Measurements from ENCODE around the gene QSOX1. TPM values are rescaled to one million over a fixed set of nuclear protein-coding genes. Genes with fewer than 3 reads are reported as not detected.

Gene QSOX1
- total RNA-seq, 1 experiment from 2014 or later: 69.0 TPM

DNA sequence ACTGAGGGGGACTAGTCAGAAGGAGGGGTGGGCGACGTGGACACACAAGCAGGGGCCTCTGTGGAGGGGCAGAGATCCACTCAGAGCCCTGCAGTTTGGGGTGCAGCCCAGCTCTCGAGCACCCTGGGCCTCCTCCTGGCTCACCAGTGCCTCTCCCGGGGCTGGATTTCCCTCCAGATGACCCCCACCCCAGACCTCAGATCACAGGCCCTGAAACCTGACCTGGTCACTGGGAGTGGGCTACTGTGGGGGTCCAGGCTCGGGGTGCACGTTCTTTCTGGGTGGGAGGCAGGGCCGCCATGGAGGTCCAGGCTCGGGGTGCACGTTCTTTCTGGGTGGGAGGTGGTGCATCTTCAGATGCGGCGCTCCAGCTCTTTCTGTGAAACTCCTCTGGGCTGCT, 65.1 kb downstream of the QSOX1 start:
- intact Hi-C loops (cut with micrococcal nuclease; ENCODE audit: unreplicated experiment): no loop called here
- no TSS peak for BruUV-seq (replicated peaks)
- H3K36me3 ChIP-seq (ENCODE audit: insufficient read depth, low read length, poor library complexity, severe bottlenecking): no peaks in the 10 kb centered on the region
- DNase-seq (ENCODE audit: low spot score): no peak
- H3K4me1 ChIP-seq (ENCODE audit: insufficient read depth, low read length, poor library complexity, severe bottlenecking): no peaks in the 10 kb centered on the region
- CTCF ChIA-PET: no interaction called here
- no peak for TF ChIP-seq EZH2 (IDR thresholded peaks at IDR 0.05; ENCODE audit: borderline replicate concordance, low read depth, low read length, poor library complexity, severe bottlenecking)
- TF ChIP-seq, protein P1, sequence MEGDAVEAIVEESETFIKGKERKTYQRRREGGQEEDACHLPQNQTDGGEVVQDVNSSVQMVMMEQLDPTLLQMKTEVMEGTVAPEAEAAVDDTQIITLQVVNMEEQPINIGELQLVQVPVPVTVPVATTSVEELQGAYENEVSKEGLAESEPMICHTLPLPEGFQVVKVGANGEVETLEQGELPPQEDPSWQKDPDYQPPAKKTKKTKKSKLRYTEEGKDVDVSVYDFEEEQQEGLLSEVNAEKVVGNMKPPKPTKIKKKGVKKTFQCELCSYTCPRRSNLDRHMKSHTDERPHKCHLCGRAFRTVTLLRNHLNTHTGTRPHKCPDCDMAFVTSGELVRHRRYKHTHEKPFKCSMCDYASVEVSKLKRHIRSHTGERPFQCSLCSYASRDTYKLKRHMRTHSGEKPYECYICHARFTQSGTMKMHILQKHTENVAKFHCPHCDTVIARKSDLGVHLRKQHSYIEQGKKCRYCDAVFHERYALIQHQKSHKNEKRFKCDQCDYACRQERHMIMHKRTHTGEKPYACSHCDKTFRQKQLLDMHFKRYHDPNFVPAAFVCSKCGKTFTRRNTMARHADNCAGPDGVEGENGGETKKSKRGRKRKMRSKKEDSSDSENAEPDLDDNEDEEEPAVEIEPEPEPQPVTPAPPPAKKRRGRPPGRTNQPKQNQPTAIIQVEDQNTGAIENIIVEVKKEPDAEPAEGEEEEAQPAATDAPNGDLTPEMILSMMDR (conservative IDR thresholded peaks at IDR 0.05; ENCODE audit: low read depth, low read length): no peak
- no peaks in the 10 kb centered on the region for H3K9me3 ChIP-seq (ENCODE audit: low read depth, low read length, poor library complexity, severe bottlenecking)
- H3K27me3 ChIP-seq (replicated peaks; ENCODE audit: insufficient read depth, low read depth, low read length, poor library complexity): peaks cover 28% of the 10 kb centered on the region
- POLR2A ChIA-PET (ENCODE audit: low non-redundant PET): no interaction called here
- no peak overlapping the region for H3K27ac ChIP-seq (ENCODE audit: low read depth, low read length, poor library complexity, severe bottlenecking)
- no peak overlapping the region for H3K4me3 ChIP-seq (ENCODE audit: low read depth, low read length, poor library complexity, severe bottlenecking)

DNA sequence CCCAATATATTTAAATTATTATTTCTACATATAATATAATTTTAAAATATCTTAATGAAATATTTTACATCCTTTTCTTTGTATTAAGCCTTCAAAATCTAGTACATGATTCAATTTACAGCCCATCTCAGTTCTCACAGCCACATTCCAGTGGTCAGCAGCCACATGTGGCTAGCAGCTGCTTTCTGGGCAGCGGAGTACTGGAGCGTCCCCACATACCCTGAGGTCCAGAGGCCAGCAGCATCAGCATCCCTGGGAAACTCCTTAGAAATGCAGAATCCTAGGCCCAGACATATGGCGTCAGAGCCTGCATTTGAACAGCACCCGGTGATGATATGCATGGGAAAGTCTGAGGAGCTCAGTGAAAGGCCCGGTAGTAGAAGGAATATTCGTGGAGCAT, 66.8 kb downstream of the QSOX1 start:
- intact Hi-C loops (cut with micrococcal nuclease; ENCODE audit: unreplicated experiment): no loop called here
- Histone ChIP-seq H3K4me3 (ENCODE audit: low read depth, low read length, poor library complexity, severe bottlenecking) (no peak overlapping the region), H3K9me3 (ENCODE audit: low read depth, low read length, poor library complexity, severe bottlenecking) (no peaks in the 10 kb centered on the region), H3K36me3 (ENCODE audit: insufficient read depth, low read length, poor library complexity, severe bottlenecking) (no peaks in the 10 kb centered on the region), H3K27ac (ENCODE audit: low read depth, low read length, poor library complexity, severe bottlenecking) (no peak overlapping the region), H3K4me1 (ENCODE audit: insufficient read depth, low read length, poor library complexity, severe bottlenecking) (no peaks in the 10 kb centered on the region), H3K27me3 (replicated peaks; ENCODE audit: insufficient read depth, low read depth, low read length, poor library complexity) (peaks cover 45% of the 10 kb centered on the region)
- TF ChIP-seq, protein P1 (conservative IDR thresholded peaks at IDR 0.05; ENCODE audit: low read depth, low read length): no peak
- no peak for TF ChIP-seq EZH2 (IDR thresholded peaks at IDR 0.05; ENCODE audit: borderline replicate concordance, low read depth, low read length, poor library complexity, severe bottlenecking)
- POLR2A ChIA-PET (ENCODE audit: low non-redundant PET): no interaction called here
- CTCF ChIA-PET: no interaction called here
- no peak for DNase-seq (ENCODE audit: low spot score)
- BruUV-seq (replicated peaks): no TSS peak

DNA sequence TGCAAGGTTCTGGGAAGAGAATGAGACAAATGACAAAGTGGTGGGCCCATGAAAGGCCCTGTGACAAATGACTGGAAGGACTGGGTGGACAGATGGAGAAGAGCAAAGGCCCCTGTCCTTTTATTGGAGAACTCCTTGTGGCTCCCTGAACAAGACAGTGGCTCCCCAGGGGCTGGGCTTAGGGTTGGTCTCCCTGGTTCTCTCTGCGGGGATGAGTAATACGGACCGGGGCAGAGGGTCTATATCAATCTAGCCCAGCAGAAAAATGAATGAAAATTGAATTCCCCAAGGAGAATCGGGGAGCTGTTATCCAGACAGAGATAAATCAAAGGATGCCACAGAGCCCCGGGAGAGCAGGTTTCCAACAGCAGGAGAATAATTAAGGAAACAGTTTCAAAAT, 70.2 kb downstream of the QSOX1 start:
- peaks cover 77% of the 10 kb centered on the region for H3K27me3 ChIP-seq (replicated peaks; ENCODE audit: insufficient read depth, low read depth, low read length, poor library complexity)
- CTCF ChIA-PET: no interaction called here
- no peak overlapping the region for H3K4me3 ChIP-seq (ENCODE audit: low read depth, low read length, poor library complexity, severe bottlenecking)
- intact Hi-C loops (cut with micrococcal nuclease; ENCODE audit: unreplicated experiment): no loop called here
- no peaks in the 10 kb centered on the region for H3K9me3 ChIP-seq (ENCODE audit: low read depth, low read length, poor library complexity, severe bottlenecking)
- H3K27ac ChIP-seq (ENCODE audit: low read depth, low read length, poor library complexity, severe bottlenecking): no peak overlapping the region
- H3K4me1 ChIP-seq (ENCODE audit: insufficient read depth, low read length, poor library complexity, severe bottlenecking): peaks cover 3% of the 10 kb centered on the region
- POLR2A ChIA-PET (ENCODE audit: low non-redundant PET): interaction anchor here (0.6 kb wide), 1 partner anchor 801 kb away, joined by 3 read pairs; no protein-coding TSS in a partner anchor
- no peak for DNase-seq (ENCODE audit: low spot score)
- BruUV-seq (replicated peaks): no TSS peak
- H3K36me3 ChIP-seq (ENCODE audit: insufficient read depth, low read length, poor library complexity, severe bottlenecking): no peaks in the 10 kb centered on the region
- TF ChIP-seq, protein P1 (conservative IDR thresholded peaks at IDR 0.05; ENCODE audit: low read depth, low read length): no peak
- no peak for TF ChIP-seq EZH2 (IDR thresholded peaks at IDR 0.05; ENCODE audit: borderline replicate concordance, low read depth, low read length, poor library complexity, severe bottlenecking)
